H1 (cell line): ENCODE data around the gene VMO1. TPM values are rescaled to one million over a fixed set of nuclear protein-coding genes. Genes with fewer than 3 reads are reported as not detected.

Experiments
- BCL11A ChIP-seq, 2 experiments: IDR thresholded peaks; one replicate each; pipeline ENCODE4 v1.6.1; 2011; ENCODE audit warnings: low read depth in 2 of 2, low read length in 2 of 2, mild to moderate bottlenecking in 2 of 2
- CBX8 ChIP-seq: fragments of 300-800, 300-1000 bp; sonication (generic); IDR thresholded peaks from 2 replicates; pipeline ENCODE4 v1.7.1; 2016; ENCODE audit warnings: low read depth, low read length, borderline replicate concordance
- EGR1 ChIP-seq: IDR thresholded peaks from 2 replicates; pipeline ENCODE4 v1.6.1; 2011; ENCODE audit warnings: low read depth, low read length, borderline replicate concordance
- EP300 ChIP-seq, 2 experiments: IDR thresholded peaks; 1 replicate in 1 of 2; 2 replicates in 1 of 2; pipeline ENCODE4 v1.6.1; 2011 to 2012; ENCODE audit warnings: low read depth in 2 of 2, low read length in 2 of 2, mild to moderate bottlenecking in 2 of 2, borderline replicate concordance in 1 of 2, inconsistent platforms in 1 of 2, moderate library complexity in 1 of 2
- PHF8 ChIP-seq: fragments of 200-600 bp; sonication (generic); conservative IDR thresholded peaks from 2 replicates; pipeline ENCODE4 v1.7.1; 2012; ENCODE audit warnings: low read depth, mild to moderate bottlenecking, inconsistent platforms, low read length, moderate library complexity
- SAP30 ChIP-seq: fragments of 300-600 bp; sonication (generic); IDR thresholded peaks from 2 replicates; pipeline ENCODE4 v1.7.1; 2012; ENCODE audit warnings: low read length, moderate library complexity, mild to moderate bottlenecking, inconsistent platforms; ENCODE audit not compliant: insufficient read depth, insufficient replicate concordance
- SIN3A ChIP-seq, 2 experiments: IDR thresholded peaks in 1 of 2; conservative IDR thresholded peaks in 1 of 2; 2 replicates each; pipeline ENCODE4 v1.6.1; 2011 to 2012; ENCODE audit warnings: low read length in 2 of 2, improper control_type of control experiment in 1 of 2, low read depth in 1 of 2, mild to moderate bottlenecking in 1 of 2
- TAF7 ChIP-seq: optimal IDR thresholded peaks from 2 replicates; pipeline ENCODE3; 2011; ENCODE audit warnings: low read depth, mild to moderate bottlenecking, inconsistent platforms, low read length, moderate library complexity, borderline replicate concordance
- TBP ChIP-seq: IDR thresholded peaks from 2 replicates; pipeline ENCODE4 v1.6.1; 2011; ENCODE audit warnings: low read depth, low read length, improper control_type of control experiment
- polyA plus RNA-seq, 7 experiments: library from polyadenylated mRNA; depleted of rRNA in 3 of 7; stranded (reverse) in 5 of 7; unstranded in 2 of 7; fragments of >200 nt in 5 of 7; fragments of 200-250 nt in 2 of 7; gene quantifications; 1 replicate in 5 of 7; 2 replicates in 1 of 7; 4 replicates in 1 of 7; pipeline versions ENCODE4 v1.2.1 to v1.2.3, GENCODE V29; 2011 to 2013; ENCODE audit warnings: missing spikeins in 2 of 7, mixed read lengths in 2 of 7
- total RNA-seq: library from RNA; stranded (reverse); fragmentation: NEBNext Ultra II Directional; extraction: Animal tissue kit (Norgen Biotek cat#: 25700); gene quantifications from 2 replicates; pipeline ENCODE4 v1.2.1, GENCODE V29; 2021

The VMO1 gene
- total and polyA plus RNA-seq, 2 of the 8 experiments (the other 6 are each of a cell fraction or from before 2014, with no cell fraction given), result 0.30 TPM; not detected in 1

GRCh38 chr17:4766723-4767122 is 19.4 kb downstream of the VMO1 start (continued):
- TF ChIP-seq CBX8 (no peak), BCL11A (IDR thresholded peaks at IDR 0.05; ENCODE audit: low read depth in 2 of 2, low read length in 2 of 2) (no peak), SIN3A (conservative IDR thresholded peaks at IDR 0.05 in 1 of 2, IDR thresholded peaks at IDR 0.05 in 1 of 2; ENCODE audit: low read depth in 1 of 2, low read length in 2 of 2) (no peak), TBP (no peak), TAF7 (no peak), EP300 (IDR thresholded peaks at IDR 0.05; ENCODE audit: borderline replicate concordance in 1 of 2, low read depth in 2 of 2, low read length in 2 of 2) (no peak), PHF8 (no peak), SAP30 (no peak), EGR1 (no peak)
- TF ChIP-seq, all 59 proteins: peak for 0
